Measurements from ENCODE around the gene IGF2BP2. TPM values are rescaled to one million over a fixed set of nuclear protein-coding genes. Genes with fewer than 3 reads are reported as not detected.

IGF2BP2 gene
- total and polyA plus RNA-seq, 2 of the 8 experiments (the other 6 are each of a cell fraction or from before 2014, with no cell fraction given), result 7.4 to 121 TPM

DNA sequence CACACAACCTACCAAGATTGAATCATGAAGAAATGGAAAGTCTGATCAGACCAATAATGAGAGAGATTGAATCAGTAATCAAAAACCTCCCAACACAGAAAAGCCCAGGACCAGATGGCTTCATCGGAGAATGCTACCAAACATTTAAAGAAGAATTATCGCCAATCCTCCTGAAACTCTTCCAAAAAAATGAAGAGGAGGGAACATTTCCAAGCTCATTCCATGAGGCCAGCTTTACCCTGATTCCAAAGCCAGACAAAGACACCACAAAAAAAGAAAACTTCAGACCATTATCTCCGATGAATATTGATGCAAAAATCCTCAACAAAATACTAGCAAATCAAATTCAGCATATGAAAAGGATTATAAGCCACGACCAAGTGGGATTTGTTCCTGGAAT is 144.6 kb downstream of the IGF2BP2 start:
- no peak for DNase-seq (ENCODE audit: low read depth in 1 of 2, low spot score in 2 of 2)

More for the DNA sequence above, 144.6 kb downstream of the IGF2BP2 start:
- H3K36me3 ChIP-seq (ENCODE audit: control insufficient read depth in 2 of 4, insufficient read depth in 4 of 4, low read length in 3 of 4), result peaks cover 0 to 14% (median 13%) of the 10 kb centered on the region in 4 experiments; a peak in 6 of 8 replicates
- no peak overlapping the region for H3K4ac ChIP-seq (replicated peaks; ENCODE audit: insufficient read length, low read depth, low read length)
- TF ChIP-seq CREB1 (IDR thresholded peaks at IDR 0.05) (no peak), RXRA (IDR thresholded peaks at IDR 0.05; ENCODE audit: insufficient read depth, low read depth, low read length) (no peak), SIX5 (IDR thresholded peaks at IDR 0.05; ENCODE audit: low read depth, low read length) (no peak), SP4 (IDR thresholded peaks at IDR 0.05; ENCODE audit: low read length) (no peak), NANOG (IDR thresholded peaks at IDR 0.05; ENCODE audit: insufficient read depth, low read depth, low read length, poor library complexity, severe bottlenecking) (no peak), CHD1 (IDR thresholded peaks at IDR 0.05; ENCODE audit: low read depth, low read length) (no peak), BRCA1 (IDR thresholded peaks at IDR 0.05; ENCODE audit: low read depth, low read length) (no peak), CTBP2 (IDR thresholded peaks at IDR 0.05; ENCODE audit: borderline replicate concordance, insufficient read depth, insufficient read length, low read length) (no peak), BACH1 (IDR thresholded peaks at IDR 0.05; ENCODE audit: low read length) (no peak), SIN3A (conservative IDR thresholded peaks at IDR 0.05 in 1 of 2, IDR thresholded peaks at IDR 0.05 in 1 of 2; ENCODE audit: low read depth in 1 of 2, low read length in 2 of 2) (no peak)
- TF ChIP-seq, protein P1, sequence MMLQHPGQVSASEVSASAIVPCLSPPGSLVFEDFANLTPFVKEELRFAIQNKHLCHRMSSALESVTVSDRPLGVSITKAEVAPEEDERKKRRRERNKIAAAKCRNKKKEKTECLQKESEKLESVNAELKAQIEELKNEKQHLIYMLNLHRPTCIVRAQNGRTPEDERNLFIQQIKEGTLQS (IDR thresholded peaks at IDR 0.05; ENCODE audit: insufficient read depth, low read depth, low read length), result no peak
- no peak overlapping the region for H2BK20ac ChIP-seq (ENCODE audit: low read length)
- no peak overlapping the region for H2BK120ac ChIP-seq (replicated peaks; ENCODE audit: low read depth, low read length)
- no peak for FAIRE-seq
- H3K27ac ChIP-seq (ENCODE audit: low read depth, low read length), result no peak overlapping the region
- H3K79me2 ChIP-seq (ENCODE audit: control insufficient read depth in 1 of 2, insufficient read depth in 2 of 2, low read length in 2 of 2), result peaks cover 0 to 8% of the 10 kb centered on the region in 2 experiments; a peak in 1 of 4 replicates
- CTCF ChIA-PET (ENCODE audit: partially characterized antibody), result interaction anchor here (0.7 to 3.6 kb wide), 5 partner anchors 22 to 89 kb away, joined by 3 to 11 read pairs (median 3); no protein-coding TSS in a partner anchor
- H2BK12ac ChIP-seq (ENCODE audit: low read depth, low read length), result no peak overlapping the region
- H4K5ac ChIP-seq (ENCODE audit: insufficient read length, low read depth, low read length), result no peak overlapping the region
- no peaks in the 10 kb centered on the region for H3K27me3 ChIP-seq (replicated peaks in 1 of 4; ENCODE audit: control insufficient read depth in 3 of 4, extremely low read depth in 1 of 4, insufficient read depth in 3 of 4, low read length in 3 of 4)
- no peak overlapping the region for H2AFZ ChIP-seq (ENCODE audit: low read length)
- WGBS, 2 experiments (ENCODE audit: extremely low coverage in 1 of 2, insufficient coverage in 1 of 2, insufficient read length in 1 of 2, insufficient replicate concordance in 2 of 2, low coverage in 1 of 2, low lambda C conversion rate in 2 of 2, missing lambda C conversion rate in 1 of 2), result 94% methylated on average over 4 of the region's 4 CpGs; no CpG with 5 or more reads in 1 of the 2 experiments
- H3K9ac ChIP-seq (replicated peaks in 1 of 4; ENCODE audit: extremely low read depth in 1 of 4, low read depth in 3 of 4, low read length in 3 of 4), result no peak overlapping the region
- no peak overlapping the region for H2BK5ac ChIP-seq (ENCODE audit: low read depth, low read length)
- H3K4me2 ChIP-seq (ENCODE audit: insufficient read depth in 1 of 2, low read depth in 2 of 2, low read length in 2 of 2), result no peak overlapping the region
- H3K18ac ChIP-seq (ENCODE audit: extremely low read depth, low read length), result no peak overlapping the region
- no peaks in the 10 kb centered on the region for H3K23me2 ChIP-seq (ENCODE audit: low read depth, low read length)
- H3K9me3 ChIP-seq (ENCODE audit: insufficient read depth in 2 of 2, low read depth in 1 of 2, low read length in 1 of 2), result no peaks in the 10 kb centered on the region
- H4K91ac ChIP-seq (replicated peaks; ENCODE audit: insufficient read length, low read length), result no peak overlapping the region
- no peak overlapping the region for H3K4me3 ChIP-seq (ENCODE audit: extremely low read depth in 1 of 4, insufficient read depth in 2 of 4, low read depth in 3 of 4, low read length in 4 of 4)
- no peak overlapping the region for H3K14ac ChIP-seq (ENCODE audit: insufficient read length)
- H2BK15ac ChIP-seq (ENCODE audit: low read length), result no peak overlapping the region
- H3K23ac ChIP-seq (ENCODE audit: insufficient read length), result no peak overlapping the region
- no peak overlapping the region for H3K56ac ChIP-seq (replicated peaks; ENCODE audit: insufficient read length, low read depth, low read length)
- no peaks in the 10 kb centered on the region for H3K4me1 ChIP-seq (replicated peaks in 1 of 4; ENCODE audit: control insufficient read depth in 3 of 4, insufficient read depth in 4 of 4, low read length in 3 of 4)
- no peak overlapping the region for H4K8ac ChIP-seq (ENCODE audit: extremely low read depth, insufficient read depth, low read length)
- H3K79me1 ChIP-seq (ENCODE audit: low read depth, low read length), result no peaks in the 10 kb centered on the region
- peaks cover 0 to 1% of the 10 kb centered on the region in 2 experiments for H4K20me1 ChIP-seq (replicated peaks in 1 of 2; ENCODE audit: control insufficient read depth in 1 of 2, insufficient read depth in 2 of 2, low read length in 2 of 2)
- no peak overlapping the region for H2AK5ac ChIP-seq (ENCODE audit: low read depth, low read length)
- POLR2A ChIA-PET (ENCODE audit: partially characterized antibody), result interaction anchor here (1.4 kb wide), 1 partner anchor 12 kb away, joined by 3 read pairs; no protein-coding TSS in a partner anchor

All from H1 (cell line).